ENCODE results near the gene NDFIP1.

The NDFIP1 gene, protein sequence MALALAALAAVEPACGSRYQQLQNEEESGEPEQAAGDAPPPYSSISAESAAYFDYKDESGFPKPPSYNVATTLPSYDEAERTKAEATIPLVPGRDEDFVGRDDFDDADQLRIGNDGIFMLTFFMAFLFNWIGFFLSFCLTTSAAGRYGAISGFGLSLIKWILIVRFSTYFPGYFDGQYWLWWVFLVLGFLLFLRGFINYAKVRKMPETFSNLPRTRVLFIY

GRCh38 chr5:142108432-142109330 is at the start of gene NDFIP1:
Gene NDFIP1 (plus strand): TSS chr5:142108779. CDS start chr5:142108975, 196 bp downstream.
- H3K36me3 Mint-ChIP-seq (ENCODE audit: low read depth) = peaks cover 34% of the 10 kb centered on the region
- peak within 1 kb of the TSS; percentile 100 for H3K27ac Mint-ChIP-seq
- H3K4me1 Mint-ChIP-seq (ENCODE audit: low read depth) = peaks cover 87% of the 10 kb centered on the region

GRCh38 chr5:142059304-142059940 is 49.2 kb upstream of the NDFIP1 start:
- H3K4me3 Mint-ChIP-seq = no peak overlapping the region
- H3K36me3 Mint-ChIP-seq (ENCODE audit: low read depth) = no peaks in the 10 kb centered on the region
- no peaks in the 10 kb centered on the region for H3K9me3 Mint-ChIP-seq
- H3K27ac Mint-ChIP-seq = no peak overlapping the region
- peaks cover 25% of the 10 kb centered on the region for H3K4me1 Mint-ChIP-seq (ENCODE audit: low read depth)
- no peaks in the 10 kb centered on the region for H3K27me3 Mint-ChIP-seq

More at GRCh38 chr5:142108432-142109330, at the start of gene NDFIP1:
- H3K4me3 Mint-ChIP-seq = peak within 1 kb of the TSS; percentile 99
- no peaks in the 10 kb centered on the region for H3K27me3 Mint-ChIP-seq
- H3K9me3 Mint-ChIP-seq = no peaks in the 10 kb centered on the region

DNA sequence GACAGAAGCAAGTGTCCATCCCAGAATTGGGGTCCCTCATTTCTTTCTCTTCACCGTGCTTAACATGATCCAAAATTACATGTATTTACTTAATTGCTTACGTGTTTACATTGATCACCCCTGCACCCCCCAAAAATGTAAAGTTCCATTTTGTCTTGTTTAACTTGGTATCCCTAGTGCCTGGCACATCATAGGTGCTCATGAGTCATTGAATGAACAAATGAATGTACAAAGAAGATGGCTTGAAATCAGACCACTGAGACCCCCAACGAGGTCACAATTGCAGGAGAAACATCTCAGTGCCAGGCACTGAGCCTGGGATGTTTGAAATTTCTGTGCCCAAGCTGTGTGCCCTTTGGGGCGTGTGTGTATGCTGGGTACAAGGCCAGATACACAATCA is 45.2 kb upstream of the NDFIP1 start:
- peaks cover 18% of the 10 kb centered on the region for H3K4me1 Mint-ChIP-seq (ENCODE audit: low read depth)
- H3K27ac Mint-ChIP-seq = peak overlapping the region; percentile 68
- no peaks in the 10 kb centered on the region for H3K27me3 Mint-ChIP-seq
- no peaks in the 10 kb centered on the region for H3K9me3 Mint-ChIP-seq
- peak overlapping the region; percentile 55 for H3K4me3 Mint-ChIP-seq
- H3K36me3 Mint-ChIP-seq (ENCODE audit: low read depth) = no peaks in the 10 kb centered on the region

DNA sequence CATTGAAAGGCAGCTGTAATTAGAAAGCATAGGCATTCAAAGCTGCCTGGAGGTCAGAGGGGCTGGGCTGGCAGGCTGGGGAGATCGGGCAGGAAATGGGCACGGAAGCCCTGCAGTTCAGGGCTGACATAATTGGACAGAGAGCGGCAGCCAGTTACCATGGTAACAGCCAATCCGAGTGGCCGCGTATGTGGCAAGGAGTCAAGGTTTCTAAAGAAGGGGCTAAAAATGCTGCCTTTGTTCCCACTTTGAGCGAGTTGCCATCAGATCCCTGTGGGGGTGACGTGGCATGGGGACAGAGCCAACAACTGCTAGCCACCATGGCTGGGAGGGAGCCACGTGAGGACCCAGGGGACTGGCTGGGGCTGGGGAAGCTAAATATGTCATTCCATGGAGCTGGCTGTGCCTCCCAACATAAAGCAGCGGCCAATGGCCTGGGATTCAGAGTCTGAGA is 44.7 kb upstream of the NDFIP1 start:
- peak overlapping the region; percentile 55 for H3K4me3 Mint-ChIP-seq
- H3K27ac Mint-ChIP-seq = peak overlapping the region; percentile 68
- peaks cover 15% of the 10 kb centered on the region for H3K4me1 Mint-ChIP-seq (ENCODE audit: low read depth)
- no peaks in the 10 kb centered on the region for H3K9me3 Mint-ChIP-seq
- H3K36me3 Mint-ChIP-seq (ENCODE audit: low read depth) = no peaks in the 10 kb centered on the region
- H3K27me3 Mint-ChIP-seq = no peaks in the 10 kb centered on the region

GRCh38 chr5:142065273-142065672 is 43.3 kb upstream of the NDFIP1 start:
- Mint-ChIP-seq H3K4me3 (no peak overlapping the region), H3K36me3 (ENCODE audit: low read depth) (no peaks in the 10 kb centered on the region), H3K27me3 (no peaks in the 10 kb centered on the region), H3K4me1 (ENCODE audit: low read depth) (peaks cover 15% of the 10 kb centered on the region), H3K27ac (no peak overlapping the region), H3K9me3 (no peaks in the 10 kb centered on the region)

DNA sequence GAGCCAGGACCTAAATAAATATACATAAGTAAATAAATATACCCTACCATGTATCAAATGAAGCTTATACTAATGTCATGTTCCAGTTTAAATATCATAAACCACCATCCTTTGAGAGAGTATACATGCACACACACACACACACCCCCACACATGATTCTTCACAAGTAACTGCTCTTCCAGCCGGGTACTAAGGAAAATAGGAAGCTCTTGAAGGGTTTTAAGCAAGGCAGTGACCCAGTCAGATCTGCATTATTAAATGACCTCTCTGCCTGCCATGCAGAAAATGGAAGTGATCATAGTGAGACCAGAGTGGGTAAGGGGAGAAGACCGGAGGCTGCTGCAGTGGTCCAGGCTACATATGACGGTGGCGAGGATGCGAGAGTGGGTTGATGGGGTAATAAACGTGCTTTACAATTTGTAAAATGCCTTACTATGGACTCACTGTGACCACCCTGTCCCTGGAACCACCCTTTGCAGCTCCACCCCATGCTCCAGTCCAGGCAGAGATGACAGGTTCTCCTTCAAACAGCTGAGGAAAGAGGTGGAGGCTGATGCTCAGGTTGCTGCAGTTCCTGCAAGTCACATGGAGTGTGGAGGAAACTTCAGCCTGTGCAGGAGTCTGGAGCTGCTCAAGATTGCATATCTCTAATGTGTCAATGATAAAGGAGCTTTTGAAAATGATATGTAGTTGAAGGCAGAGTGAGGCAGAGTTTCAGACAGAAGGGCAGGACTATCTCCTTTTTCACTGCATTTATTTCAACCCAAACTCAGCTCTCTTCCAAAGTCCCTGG is 38.8 kb upstream of the NDFIP1 start:
- no peaks in the 10 kb centered on the region for H3K9me3 Mint-ChIP-seq
- no peak overlapping the region for H3K27ac Mint-ChIP-seq
- no peaks in the 10 kb centered on the region for H3K36me3 Mint-ChIP-seq (ENCODE audit: low read depth)
- H3K4me3 Mint-ChIP-seq = no peak overlapping the region
- H3K27me3 Mint-ChIP-seq = no peaks in the 10 kb centered on the region
- H3K4me1 Mint-ChIP-seq (ENCODE audit: low read depth) = peaks cover 37% of the 10 kb centered on the region

GRCh38 chr5:142070734-142071133 is 37.8 kb upstream of the NDFIP1 start:
- no peaks in the 10 kb centered on the region for H3K27me3 Mint-ChIP-seq
- H3K4me1 Mint-ChIP-seq (ENCODE audit: low read depth) = peaks cover 37% of the 10 kb centered on the region
- no peaks in the 10 kb centered on the region for H3K36me3 Mint-ChIP-seq (ENCODE audit: low read depth)
- no peak overlapping the region for H3K27ac Mint-ChIP-seq
- H3K4me3 Mint-ChIP-seq = no peak overlapping the region
- no peaks in the 10 kb centered on the region for H3K9me3 Mint-ChIP-seq

DNA sequence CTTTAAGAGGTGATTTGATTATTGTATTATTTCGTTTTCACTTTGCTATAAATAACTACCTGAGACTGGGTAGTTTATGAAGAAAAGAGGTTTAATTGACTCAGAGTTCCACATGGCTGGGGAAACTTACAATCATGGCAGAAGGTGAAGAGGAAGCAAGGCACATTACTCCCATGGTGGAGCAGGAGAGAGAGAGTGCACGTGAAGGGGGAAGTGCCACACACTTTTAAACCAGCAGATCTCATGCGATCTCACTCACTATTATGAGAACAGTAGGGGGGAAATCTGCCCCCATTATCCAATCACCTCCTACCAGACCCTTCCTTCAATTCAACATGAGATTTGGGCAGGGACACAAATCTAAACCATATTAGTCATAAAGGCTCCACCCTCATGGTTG is 36.1 kb upstream of the NDFIP1 start:
- Mint-ChIP-seq H3K27me3 (no peaks in the 10 kb centered on the region), H3K27ac (peak overlapping the region; percentile 82), H3K9me3 (no peaks in the 10 kb centered on the region), H3K36me3 (ENCODE audit: low read depth) (no peaks in the 10 kb centered on the region), H3K4me3 (no peak overlapping the region), H3K4me1 (ENCODE audit: low read depth) (peaks cover 37% of the 10 kb centered on the region)

DNA sequence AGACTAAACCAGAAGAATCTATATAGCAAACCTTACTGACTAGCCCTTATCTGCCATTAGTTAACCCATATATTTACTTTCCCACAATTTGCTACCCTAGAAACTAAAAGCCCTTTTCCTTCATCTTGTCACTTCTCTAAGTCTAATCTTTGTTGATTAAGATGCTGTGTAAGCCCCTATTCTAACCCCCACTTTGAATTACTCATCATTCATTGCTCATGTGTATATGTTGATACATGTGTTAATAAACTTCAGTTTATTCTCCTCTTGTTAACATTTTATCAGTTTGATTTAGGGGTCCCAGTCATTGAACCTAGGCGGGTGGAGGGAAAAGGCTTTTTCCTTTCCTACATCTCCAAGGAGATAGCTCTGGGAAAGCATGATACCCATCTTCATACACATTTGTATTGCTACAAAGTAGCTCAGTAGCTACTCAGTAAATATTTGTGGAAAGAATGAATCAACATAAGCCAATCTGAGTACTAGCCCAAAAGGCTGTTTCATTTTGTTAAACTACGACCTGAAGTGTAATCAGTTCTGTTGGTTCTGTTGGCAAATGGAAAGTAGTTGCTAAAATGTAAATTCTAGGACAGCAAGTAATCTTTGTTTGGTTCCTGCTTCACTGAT is 35.1 kb upstream of the NDFIP1 start:
- Mint-ChIP-seq H3K27me3 (no peaks in the 10 kb centered on the region), H3K36me3 (ENCODE audit: low read depth) (no peaks in the 10 kb centered on the region), H3K27ac (peak overlapping the region; percentile 82), H3K9me3 (no peaks in the 10 kb centered on the region), H3K4me3 (no peak overlapping the region), H3K4me1 (ENCODE audit: low read depth) (peaks cover 37% of the 10 kb centered on the region)

- Mint-ChIP-seq H3K4me3 (peak overlapping the region; percentile 12), H3K27me3 (no peaks in the 10 kb centered on the region), H3K9me3 (no peaks in the 10 kb centered on the region), H3K36me3 (ENCODE audit: low read depth) (no peaks in the 10 kb centered on the region), H3K27ac (peak overlapping the region; percentile 82), H3K4me1 (ENCODE audit: low read depth) (peaks cover 40% of the 10 kb centered on the region)
Measured at GRCh38 chr5:142074006-142074405, 34.6 kb upstream of the NDFIP1 start.

GRCh38 chr5:142078221-142078620 is 30.4 kb upstream of the NDFIP1 start:
- Mint-ChIP-seq H3K4me1 (ENCODE audit: low read depth) (peaks cover 33% of the 10 kb centered on the region), H3K9me3 (no peaks in the 10 kb centered on the region), H3K27ac (no peak overlapping the region)

GRCh38 chr5:142078706-142079105 is 29.9 kb upstream of the NDFIP1 start:
- peaks cover 32% of the 10 kb centered on the region for H3K4me1 Mint-ChIP-seq (ENCODE audit: low read depth)

More at GRCh38 chr5:142078221-142078620, 30.4 kb upstream of the NDFIP1 start:
- Mint-ChIP-seq H3K27me3 (no peaks in the 10 kb centered on the region), H3K4me3 (no peak overlapping the region), H3K36me3 (ENCODE audit: low read depth) (no peaks in the 10 kb centered on the region)

DNA sequence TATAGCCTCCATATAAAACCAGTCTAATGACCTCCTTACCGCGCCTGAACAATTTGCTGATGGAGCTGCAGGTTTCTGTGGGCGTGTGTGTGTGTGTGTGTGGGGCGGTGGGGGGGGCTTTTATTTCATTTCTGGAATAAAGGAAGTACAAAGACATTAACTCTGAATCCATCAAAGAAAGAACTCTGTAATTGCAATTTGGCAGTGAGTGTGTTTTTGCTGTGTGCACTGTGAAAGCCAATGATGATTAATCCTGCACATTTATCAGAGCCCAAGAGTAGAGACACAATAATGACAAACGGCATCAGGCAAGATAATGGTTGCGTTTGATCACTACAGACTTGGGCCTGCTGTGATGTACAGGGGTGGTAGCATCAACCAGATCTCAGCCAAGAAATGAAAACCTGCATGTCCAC is 29.3 kb upstream of the NDFIP1 start:
- H3K4me1 Mint-ChIP-seq (ENCODE audit: low read depth) = peaks cover 32% of the 10 kb centered on the region
- no peak overlapping the region for H3K27ac Mint-ChIP-seq
- no peaks in the 10 kb centered on the region for H3K9me3 Mint-ChIP-seq
- no peaks in the 10 kb centered on the region for H3K36me3 Mint-ChIP-seq (ENCODE audit: low read depth)
- no peak overlapping the region for H3K4me3 Mint-ChIP-seq
- H3K27me3 Mint-ChIP-seq = no peaks in the 10 kb centered on the region

More at GRCh38 chr5:142078706-142079105, 29.9 kb upstream of the NDFIP1 start:
- Mint-ChIP-seq H3K9me3 (no peaks in the 10 kb centered on the region), H3K27me3 (no peaks in the 10 kb centered on the region), H3K4me3 (no peak overlapping the region), H3K27ac (no peak overlapping the region), H3K36me3 (ENCODE audit: low read depth) (no peaks in the 10 kb centered on the region)

DNA sequence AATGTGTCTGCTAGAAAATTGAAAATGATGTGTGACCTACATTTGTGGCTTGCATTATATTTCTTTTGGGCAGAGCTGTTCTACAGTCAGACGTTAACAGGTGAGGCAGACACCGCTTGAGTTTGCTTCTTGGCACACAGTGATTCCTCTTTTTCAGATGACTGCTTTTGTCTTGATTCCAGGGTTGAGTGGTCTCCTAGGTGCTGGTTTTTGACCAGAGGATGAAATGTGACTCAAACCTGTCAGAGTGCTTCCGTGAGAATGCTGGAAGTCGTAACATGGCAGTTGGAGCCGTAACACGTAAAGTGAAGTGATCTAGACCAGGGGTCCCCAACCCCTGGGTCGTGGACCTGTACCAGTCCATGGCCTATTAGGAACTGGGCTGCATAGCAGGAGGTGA is 28.3 kb upstream of the NDFIP1 start:
- no peaks in the 10 kb centered on the region for H3K9me3 Mint-ChIP-seq
- H3K27ac Mint-ChIP-seq = peak overlapping the region; percentile 12
- H3K4me1 Mint-ChIP-seq (ENCODE audit: low read depth) = peaks cover 36% of the 10 kb centered on the region
- H3K4me3 Mint-ChIP-seq = no peak overlapping the region
- H3K27me3 Mint-ChIP-seq = no peaks in the 10 kb centered on the region
- no peaks in the 10 kb centered on the region for H3K36me3 Mint-ChIP-seq (ENCODE audit: low read depth)
